Measurements from ENCODE around the gene ROPN1B.

DNA sequence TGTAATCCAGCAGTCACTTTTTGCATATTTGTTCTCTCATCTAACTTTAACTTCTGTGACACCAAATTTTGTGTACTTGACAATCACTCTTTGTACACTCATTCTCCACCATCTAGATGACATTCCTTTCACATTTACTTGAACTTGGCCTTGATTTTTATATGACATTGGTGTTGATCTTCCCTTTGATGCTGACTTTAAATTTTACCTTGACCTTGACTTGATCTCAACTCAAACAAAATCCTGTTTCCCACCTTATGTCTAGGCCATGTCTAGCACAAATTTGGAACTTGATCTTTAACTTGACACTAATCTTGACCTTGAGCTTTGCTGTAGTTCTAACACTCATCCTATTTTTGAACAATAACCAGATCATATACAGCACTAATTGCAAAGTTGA, 33.2 kb downstream of the ROPN1B start:
- TF ChIP-seq CTCF (IDR thresholded peaks at IDR 0.05) (no peak), POLR2AphosphoS5 (IDR thresholded peaks at IDR 0.05) (no peak), POLR2A (IDR thresholded peaks at IDR 0.05) (no peak)

Data from prostate gland (tissue), 2 donors.